SK-MEL-5 (cell line): ENCODE results near the gene OR8A1. TPM values are rescaled to one million over a fixed set of nuclear protein-coding genes. Genes with fewer than 3 reads are reported as not detected.

Experiments
- DNase-seq: peaks from one replicate; pipeline ENCODE4 v3.0.0-alpha.2; 2016; ENCODE audit warnings: low read depth, low spot score
- in situ Hi-C: cut with HindIII; loops from 2 replicates; pipeline ENCODE4 v1.10.0; 2016; ENCODE audit warnings: low sequenced_read_pairs, high pct_unique_total_duplicates, low pct_unique_long_range_greater_than_20kb
- polyA plus RNA-seq, 2 experiments: library from polyadenylated mRNA; depleted of rRNA; stranded (reverse); fragments of >200 nt; gene quantifications; 2 replicates each; pipeline ENCODE4 v1.2.3, GENCODE V29; 2015
- total RNA-seq: library from RNA; depleted of rRNA; stranded (reverse); fragments of >200 nt; shearing (Covaris generic); gene quantifications from 2 replicates; pipeline ENCODE4 v1.2.3, GENCODE V29; 2014; rRNA removed

The OR8A1 gene
- total RNA-seq: not detected in 2 replicates
- not detected in 2 replicates for polyA plus RNA-seq (2015; cell fraction: cytosol; rRNA removed)
- polyA plus RNA-seq (2015; cell fraction: nucleus; rRNA removed): not detected in 2 replicates

GRCh38 chr11:124569697-124570096 lies at the start of gene OR8A1:
Gene OR8A1 (plus strand): TSS chr11:124569997. CDS start chr11:124570120, 123 bp downstream.
- in situ Hi-C loops: no loop called here

GRCh38 chr11:124520550-124520854 lies 49.3 kb upstream of the OR8A1 start:
- in situ Hi-C loops: no loop called here
- no peak for DNase-seq

More at GRCh38 chr11:124569697-124570096, at the start of gene OR8A1:
- no peak for DNase-seq

- peak; percentile 4 for DNase-seq
- in situ Hi-C loops: no loop called here
Measured at GRCh38 chr11:124533626-124534025, 36.2 kb upstream of the OR8A1 start.

- in situ Hi-C loops: no loop called here
- DNase-seq: no peak
Measured at GRCh38 chr11:124534051-124534450, 35.7 kb upstream of the OR8A1 start.

- in situ Hi-C loops: no loop called here
- DNase-seq: no peak
Measured at GRCh38 chr11:124535552-124536232, 34.1 kb upstream of the OR8A1 start.

GRCh38 chr11:124536520-124536919 lies 33.3 kb upstream of the OR8A1 start:
- peak; percentile 44 for DNase-seq
- in situ Hi-C loops: no loop called here

GRCh38 chr11:124538019-124538418 lies 31.8 kb upstream of the OR8A1 start:
- in situ Hi-C loops: no loop called here
- no peak for DNase-seq

GRCh38 chr11:124541204-124541603 lies 28.6 kb upstream of the OR8A1 start:
- DNase-seq: no peak
- in situ Hi-C loops: no loop called here

- in situ Hi-C loops: no loop called here
- DNase-seq: no peak
Measured at GRCh38 chr11:124543145-124543544, 26.7 kb upstream of the OR8A1 start.

- DNase-seq: no peak
- in situ Hi-C loops: no loop called here
Measured at GRCh38 chr11:124543554-124543953, 26.2 kb upstream of the OR8A1 start, which contains the start of gene OR8B12. Gene OR8B12 (minus strand): TSS chr11:124543654. CDS start chr11:124543654, 0 bp downstream.

GRCh38 chr11:124551189-124551588 lies 18.6 kb upstream of the OR8A1 start:
- DNase-seq: no peak
- in situ Hi-C loops: no loop called here

GRCh38 chr11:124551987-124552386 lies 17.8 kb upstream of the OR8A1 start:
- in situ Hi-C loops: no loop called here
- no peak for DNase-seq

GRCh38 chr11:124556828-124557227 lies 13.0 kb upstream of the OR8A1 start:
- DNase-seq: no peak
- in situ Hi-C loops: no loop called here

GRCh38 chr11:124570160-124570559 lies 363 bp downstream of the OR8A1 start:
- in situ Hi-C loops: no loop called here
- DNase-seq: no peak

GRCh38 chr11:124577716-124578427 lies 8.1 kb downstream of the OR8A1 start:
- DNase-seq: no peak
- in situ Hi-C loops: no loop called here

GRCh38 chr11:124578761-124579160 lies 9.0 kb downstream of the OR8A1 start:
- no peak for DNase-seq
- in situ Hi-C loops: no loop called here

- in situ Hi-C loops: no loop called here
- no peak for DNase-seq
Measured at GRCh38 chr11:124581817-124582216, 12.0 kb downstream of the OR8A1 start.

GRCh38 chr11:124582565-124582964 lies 12.8 kb downstream of the OR8A1 start:
- DNase-seq: no peak
- in situ Hi-C loops: no loop called here

GRCh38 chr11:124583781-124584180 lies 14.0 kb downstream of the OR8A1 start:
- no peak for DNase-seq
- in situ Hi-C loops: no loop called here
